ENCODE results near the gene RXRA.

RXRA gene

GRCh38 chr9:134404376-134405358 is 78.4 kb downstream of the RXRA start:
- FAIRE-seq: no peak

- FAIRE-seq: no peak
Measured at GRCh38 chr9:134405527-134405926, 79.3 kb downstream of the RXRA start.

DNA sequence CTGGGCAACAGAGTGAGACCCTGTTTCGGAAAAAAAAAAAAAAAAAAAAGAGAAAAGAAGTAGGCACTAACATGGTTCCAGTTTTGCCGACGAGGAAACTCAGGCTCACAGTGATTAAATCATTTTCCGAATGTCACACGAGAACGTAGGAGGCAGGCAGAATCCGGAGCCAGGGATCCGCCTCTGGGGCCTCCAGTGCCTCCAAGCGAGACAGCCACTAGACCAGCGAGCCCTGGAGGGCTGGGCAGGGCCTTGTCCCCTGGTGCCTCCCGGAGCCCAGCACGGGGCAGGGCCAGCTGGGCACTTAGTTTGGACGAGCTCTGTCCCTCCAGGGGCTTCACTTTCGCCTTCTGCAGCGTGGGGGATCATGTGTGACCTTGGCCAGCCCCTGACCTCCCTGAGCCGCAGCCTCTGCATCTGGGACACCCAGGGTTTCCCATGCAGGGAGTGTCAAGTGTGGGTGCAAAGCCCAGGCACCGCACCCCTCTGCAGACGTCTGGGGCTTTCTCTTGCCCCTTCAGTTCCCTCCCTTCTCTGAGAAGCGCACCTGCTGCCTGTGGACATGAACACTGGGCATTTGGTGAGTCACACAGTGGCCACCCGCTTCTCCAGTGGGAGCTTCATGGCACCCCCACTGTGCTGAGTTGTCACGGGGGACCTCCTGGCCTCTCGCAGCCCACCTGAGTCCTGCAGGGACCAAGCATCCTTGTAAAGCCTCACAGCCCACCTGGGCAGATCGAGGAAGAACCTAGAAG is 80.3 kb downstream of the RXRA start:
- no peak for FAIRE-seq

- no peak for FAIRE-seq
Measured at GRCh38 chr9:134407121-134407779, 81.0 kb downstream of the RXRA start.

DNA sequence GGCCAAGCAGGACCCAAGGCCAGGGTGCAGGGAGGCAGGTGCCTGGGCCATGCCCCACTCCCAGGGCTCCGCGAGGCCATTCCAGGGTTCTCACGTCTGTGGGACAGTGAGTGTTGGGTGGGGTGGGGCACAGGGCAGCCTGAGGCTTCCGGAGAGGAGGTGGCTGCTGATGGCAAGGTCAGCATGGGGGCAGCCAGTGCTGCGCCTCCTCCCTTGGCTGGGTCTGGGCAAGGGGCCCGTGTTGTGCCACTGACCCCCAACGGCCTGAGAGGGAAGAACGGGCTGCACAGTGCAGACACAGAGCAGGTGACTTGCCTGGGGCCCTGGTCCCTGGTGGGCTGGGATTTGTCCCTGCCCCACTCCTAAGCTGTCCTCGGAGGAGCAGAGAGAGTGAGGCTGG is 82.1 kb downstream of the RXRA start:
- no peak for FAIRE-seq

DNA sequence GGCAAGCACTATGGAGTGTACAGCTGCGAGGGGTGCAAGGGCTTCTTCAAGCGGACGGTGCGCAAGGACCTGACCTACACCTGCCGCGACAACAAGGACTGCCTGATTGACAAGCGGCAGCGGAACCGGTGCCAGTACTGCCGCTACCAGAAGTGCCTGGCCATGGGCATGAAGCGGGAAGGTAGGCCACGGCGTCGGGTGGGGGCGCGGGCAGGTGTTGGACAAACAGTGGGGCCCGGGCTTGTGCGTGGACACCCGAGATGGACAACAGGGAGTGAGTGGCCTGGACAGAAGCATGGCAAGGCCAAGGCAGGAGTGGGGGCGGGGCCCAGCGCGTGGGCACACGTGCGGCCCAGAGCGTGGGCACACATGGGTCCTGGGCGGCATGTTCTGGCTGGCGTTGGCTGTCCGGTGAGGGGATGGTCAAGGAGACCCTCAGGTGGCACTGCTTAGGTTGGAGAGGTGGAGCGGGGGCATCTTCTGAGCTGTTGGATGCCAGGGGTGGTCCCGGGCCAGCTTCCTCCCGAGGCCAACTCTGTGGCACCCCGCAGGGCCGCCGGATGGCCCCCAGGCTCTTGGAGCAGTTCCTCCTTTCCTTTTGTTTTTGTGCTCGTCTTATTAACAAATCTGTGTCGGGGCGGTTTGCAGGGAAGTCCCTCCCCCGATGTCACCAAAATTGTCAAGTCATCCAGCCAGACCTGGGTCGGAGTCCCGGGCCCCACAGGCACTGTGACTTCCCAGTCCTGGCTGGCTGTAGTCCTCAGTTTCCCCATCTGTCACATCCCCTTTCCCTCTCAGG is 82.9 kb downstream of the RXRA start:
- no peak for FAIRE-seq

DNA sequence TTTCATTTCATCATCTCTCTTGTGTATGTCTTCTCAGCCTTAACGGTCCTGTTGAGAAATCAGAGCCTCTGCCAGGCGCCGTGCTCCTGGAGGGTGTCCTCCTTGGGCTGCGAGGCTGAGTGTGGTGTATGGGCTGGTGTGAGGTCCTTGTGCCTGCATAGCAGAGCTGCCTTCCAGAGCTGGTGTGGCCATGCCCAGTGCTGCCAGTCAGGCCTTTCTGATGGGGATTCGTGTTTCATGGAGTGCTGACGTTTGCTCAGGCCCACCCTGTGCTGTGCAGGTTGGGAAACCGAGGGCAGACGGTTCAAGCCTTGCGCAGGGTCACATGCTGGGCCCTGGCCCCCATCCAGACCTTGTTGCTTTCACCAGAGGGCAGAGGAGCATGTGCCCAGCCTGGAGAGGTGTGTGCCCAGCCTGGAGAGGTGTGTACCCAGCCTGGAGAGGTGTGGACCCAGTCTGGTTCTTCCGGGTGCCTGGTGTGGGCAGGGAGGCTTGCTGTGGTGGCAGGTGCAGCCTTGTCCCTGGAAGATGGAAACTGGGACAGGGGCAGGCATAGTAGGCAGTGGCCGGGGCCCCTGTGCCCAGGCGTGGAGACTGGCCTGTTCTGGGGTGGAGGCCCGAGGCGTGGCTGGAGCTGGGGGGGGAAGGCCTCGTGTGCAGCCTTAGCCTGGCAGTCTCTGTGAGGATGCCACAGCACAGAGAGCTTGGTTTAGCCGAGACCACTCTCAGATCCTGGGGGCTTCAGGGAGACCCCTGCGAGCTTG is 84.0 kb downstream of the RXRA start:
- no peak for FAIRE-seq

GRCh38 chr9:134410835-134411217 is 84.6 kb downstream of the RXRA start:
- no peak for FAIRE-seq

DNA sequence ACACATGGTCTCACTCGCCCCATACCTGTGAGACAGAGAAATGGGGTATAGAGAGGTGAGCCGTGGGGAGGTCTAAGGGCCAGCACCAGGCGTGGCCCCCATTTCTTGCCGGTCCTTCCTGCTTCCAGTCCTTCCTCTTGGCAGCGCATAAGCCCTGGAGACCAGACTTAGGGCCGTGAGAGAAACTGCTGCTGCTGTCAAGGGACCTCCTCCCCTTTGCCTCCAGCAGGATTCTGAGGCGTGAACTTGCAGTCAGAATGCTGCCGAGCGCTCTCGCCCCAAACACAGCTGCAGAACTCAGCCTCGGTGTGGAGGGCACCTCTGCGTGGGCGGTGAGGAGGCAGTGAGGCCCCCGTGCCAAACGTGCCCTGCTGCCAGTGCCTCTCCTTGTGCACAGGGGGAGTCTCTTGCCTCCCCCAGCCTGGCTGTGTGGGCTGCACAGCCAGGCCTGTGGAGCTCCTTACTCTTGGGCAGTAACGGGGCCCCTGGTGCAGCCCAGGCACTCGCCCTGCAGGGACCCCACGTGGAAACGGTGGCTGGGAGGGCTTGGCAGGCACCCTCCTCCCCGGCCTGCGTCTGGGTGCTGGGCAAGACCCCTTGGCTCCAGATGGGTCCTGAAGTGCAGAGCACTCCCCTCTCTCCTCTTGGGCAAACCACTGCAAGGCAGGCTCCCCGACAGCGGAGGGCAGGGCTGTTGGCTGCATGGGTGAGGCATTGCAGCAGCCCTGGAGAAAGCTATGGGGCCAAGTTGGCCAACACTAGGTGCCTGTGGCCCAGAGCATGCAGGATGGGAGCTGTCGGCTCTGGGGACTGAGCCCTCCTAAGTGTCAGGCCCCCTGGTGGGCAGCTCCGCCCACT is 85.4 kb downstream of the RXRA start:
- FAIRE-seq: no peak

DNA sequence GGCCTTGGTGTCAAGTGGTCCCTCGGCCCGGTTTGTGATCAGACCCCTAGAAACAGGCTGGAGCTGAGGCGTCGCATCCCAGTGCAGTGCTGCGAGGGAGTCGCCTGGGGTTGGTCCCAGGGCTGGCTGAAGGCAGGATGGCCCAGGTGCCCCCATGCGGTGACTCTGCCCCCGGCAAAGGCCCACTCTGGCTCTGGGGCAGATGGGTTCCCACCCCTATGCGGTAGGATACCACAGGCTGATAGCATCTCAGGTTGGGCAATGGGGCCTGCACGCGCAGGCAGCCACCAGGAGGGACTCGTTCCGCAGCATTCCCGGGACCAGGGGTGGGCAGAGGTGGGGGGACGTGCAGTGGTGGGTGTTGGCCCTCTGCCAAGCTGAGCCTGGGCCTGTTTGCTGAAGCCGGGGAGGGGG is 86.0 kb downstream of the RXRA start:
- no peak for FAIRE-seq

DNA sequence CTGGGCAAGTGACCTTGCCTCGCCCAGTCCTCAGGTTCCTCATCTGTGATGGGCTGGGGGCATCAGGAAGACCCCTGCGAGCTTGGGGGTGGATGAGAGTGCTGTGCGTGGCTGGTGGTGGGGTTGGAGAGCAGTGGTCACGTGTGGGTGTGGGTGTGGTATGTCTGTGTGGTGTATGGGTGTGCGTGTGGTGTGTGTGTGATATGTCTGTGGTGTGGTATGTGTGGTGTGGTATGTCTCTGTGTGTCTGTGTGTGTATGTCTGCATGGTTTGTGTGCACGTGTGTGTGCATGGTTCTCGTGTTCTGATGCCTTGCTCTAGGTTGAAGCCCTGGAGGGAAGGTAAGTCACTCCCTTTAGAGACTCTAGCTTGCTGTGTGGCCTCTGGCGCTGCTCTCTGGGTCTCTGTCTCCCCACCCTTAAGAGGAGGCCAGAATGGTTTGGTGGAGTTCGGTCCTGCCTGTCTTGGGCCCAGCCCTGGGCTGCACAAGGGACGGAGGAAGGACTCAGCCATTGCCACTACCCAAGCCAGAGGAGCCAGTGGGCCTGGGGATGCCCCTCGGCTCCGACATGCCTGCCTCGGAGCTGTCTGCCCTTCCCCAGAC is 87.0 kb downstream of the RXRA start:
- no peak for FAIRE-seq

- no peak for FAIRE-seq
Measured at GRCh38 chr9:134413890-134414623, 87.8 kb downstream of the RXRA start.

GRCh38 chr9:134414900-134415425 is 88.7 kb downstream of the RXRA start:
- no peak for FAIRE-seq

DNA sequence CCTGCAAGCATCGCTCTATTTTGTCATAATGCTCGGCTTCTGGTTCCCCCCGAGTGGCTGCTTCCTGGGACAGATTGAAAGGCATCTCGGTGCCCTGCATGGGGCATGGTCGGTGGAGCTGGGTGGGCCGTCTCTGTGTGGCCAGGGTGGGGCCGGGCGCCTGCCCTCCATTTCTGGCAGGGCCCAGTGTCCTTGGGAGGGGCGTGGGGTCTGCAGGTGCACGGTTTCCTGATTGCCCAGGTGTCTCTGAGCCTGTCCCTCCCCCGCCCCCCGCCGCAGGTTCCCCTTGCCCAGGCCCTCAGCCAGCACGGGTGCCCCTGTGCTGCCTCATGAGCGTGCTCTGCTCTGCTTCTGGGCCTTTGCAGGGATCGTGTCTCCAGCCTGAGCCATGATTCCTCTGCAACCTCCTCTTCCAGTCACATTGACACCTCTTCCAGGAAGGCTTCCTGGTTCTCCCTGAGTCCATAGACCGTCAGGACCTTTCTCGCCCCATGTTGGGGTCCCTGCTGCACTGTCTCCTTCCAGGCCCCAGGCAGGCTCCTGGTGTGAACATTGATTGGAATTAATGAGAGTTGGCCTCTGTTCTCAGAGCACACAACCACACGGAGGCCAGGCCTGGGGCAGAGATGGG is 90.2 kb downstream of the RXRA start:
- no peak for FAIRE-seq

DNA sequence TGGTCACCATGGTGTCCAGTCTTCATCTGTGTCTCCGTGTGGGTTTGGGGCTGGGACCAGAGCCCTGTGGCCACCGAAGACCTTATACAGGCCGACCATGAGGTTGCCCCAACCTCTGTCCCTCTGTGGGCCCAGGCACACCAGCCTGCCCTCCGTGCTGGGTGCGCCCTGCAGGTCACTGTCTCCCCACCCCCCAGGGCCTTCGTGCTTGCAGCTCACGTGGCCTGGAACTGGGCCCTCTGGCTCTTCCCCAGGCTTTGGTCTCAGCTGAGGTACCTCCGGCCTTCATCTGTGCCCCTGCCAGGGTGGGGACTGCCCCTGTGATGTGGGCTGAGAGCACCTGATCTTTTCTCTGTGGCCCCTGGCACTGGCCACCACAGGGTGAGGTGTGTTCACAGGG is 92.1 kb downstream of the RXRA start:
- no peak for FAIRE-seq

GRCh38 chr9:134419000-134419683 is 92.9 kb downstream of the RXRA start:
- FAIRE-seq: no peak

- no peak for FAIRE-seq
Measured at GRCh38 chr9:134419684-134420076, 93.4 kb downstream of the RXRA start.

DNA sequence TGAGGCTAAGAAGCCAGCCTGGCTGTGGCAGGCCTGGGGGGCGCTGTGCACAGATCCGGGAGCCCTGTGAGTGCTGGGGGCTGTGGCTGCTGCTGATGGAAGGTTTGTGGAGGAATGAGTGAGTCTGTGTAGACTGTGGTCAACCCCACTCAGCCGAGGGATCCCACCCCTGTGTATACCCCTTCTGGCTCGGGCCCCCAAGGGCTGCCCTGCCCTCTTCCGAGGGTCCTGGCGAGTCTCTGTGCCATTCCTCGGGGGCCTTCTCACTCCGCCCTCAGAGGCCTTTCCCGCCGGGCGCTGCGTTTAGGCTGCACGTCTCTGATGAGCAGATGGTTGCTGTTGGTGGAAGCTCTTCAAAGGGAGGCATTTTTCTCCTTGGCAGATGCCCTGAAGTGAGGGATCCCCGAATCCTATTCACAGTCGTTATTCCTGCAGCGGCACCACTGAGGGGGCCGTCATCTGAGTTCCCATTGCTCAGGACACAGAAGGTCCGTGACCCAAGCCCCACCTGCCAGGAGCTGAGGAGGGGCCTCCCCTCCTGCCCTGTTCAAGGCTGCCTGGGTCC is 94.1 kb downstream of the RXRA start:
- no peak for FAIRE-seq
